ENCODE measurements around the gene AFG1L. TPM values are rescaled to one million over a fixed set of nuclear protein-coding genes. Genes with fewer than 3 reads are reported as not detected.

Gene AFG1L
- total RNA-seq, 1 experiment from 2014 or later = 7.2 TPM

GRCh38 chr6:108365478-108365877 is 70.6 kb downstream of the AFG1L start:
- no peak for DNase-seq
- Mint-ChIP-seq H3K27me3 (ENCODE audit: insufficient read depth, unreplicated experiment) (no peaks in the 10 kb centered on the region), H3K36me3 (ENCODE audit: insufficient read depth, unreplicated experiment) (no peaks in the 10 kb centered on the region), H3K27ac (ENCODE audit: unreplicated experiment) (no peak overlapping the region), H3K4me1 (ENCODE audit: low read depth, unreplicated experiment) (no peaks in the 10 kb centered on the region), H3K4me3 (ENCODE audit: unreplicated experiment) (no peak overlapping the region), H3K9me3 (ENCODE audit: unreplicated experiment) (no peaks in the 10 kb centered on the region)
- Histone ChIP-seq H3K36me3 (ENCODE audit: control insufficient read depth, insufficient read depth, low read length) (no peaks in the 10 kb centered on the region), H3K4me3 (ENCODE audit: low read depth, low read length) (no peak overlapping the region), H3K27me3 (replicated peaks; ENCODE audit: control insufficient read depth, insufficient read depth, low read length) (no peaks in the 10 kb centered on the region), H3K9me3 (no peaks in the 10 kb centered on the region), H3K4me1 (no peaks in the 10 kb centered on the region)
- no peak for TF ChIP-seq CTCF (IDR thresholded peaks at IDR 0.05; ENCODE audit: insufficient read depth in 1 of 2, low read depth in 1 of 2, low read length in 1 of 2, severe bottlenecking in 1 of 2, unreplicated experiment in 1 of 2)
- ChIA-PET CTCF (no interaction called here), POLR2A (no interaction called here)
- intact Hi-C loops (cut with micrococcal nuclease; ENCODE audit: unreplicated experiment) = loop anchor here (5.0 kb wide), 1 partner anchor 127 kb away; no protein-coding TSS in a partner anchor
- BruUV-seq (replicated peaks) = no TSS peak

- ChIA-PET POLR2A (no interaction called here), CTCF (no interaction called here)
- Mint-ChIP-seq H3K27me3 (ENCODE audit: insufficient read depth, unreplicated experiment) (no peaks in the 10 kb centered on the region), H3K9me3 (ENCODE audit: unreplicated experiment) (no peaks in the 10 kb centered on the region), H3K27ac (ENCODE audit: unreplicated experiment) (no peak overlapping the region), H3K4me3 (ENCODE audit: unreplicated experiment) (no peak overlapping the region), H3K36me3 (ENCODE audit: insufficient read depth, unreplicated experiment) (no peaks in the 10 kb centered on the region), H3K4me1 (ENCODE audit: low read depth, unreplicated experiment) (no peaks in the 10 kb centered on the region)
- intact Hi-C loops (cut with micrococcal nuclease; ENCODE audit: unreplicated experiment) = loop anchor here (5.0 kb wide), 1 partner anchor 126 kb away; no protein-coding TSS in a partner anchor
- no peak for TF ChIP-seq CTCF (IDR thresholded peaks at IDR 0.05; ENCODE audit: insufficient read depth in 1 of 2, low read depth in 1 of 2, low read length in 1 of 2, severe bottlenecking in 1 of 2, unreplicated experiment in 1 of 2)
- Histone ChIP-seq H3K36me3 (ENCODE audit: control insufficient read depth, insufficient read depth, low read length) (no peaks in the 10 kb centered on the region), H3K9me3 (no peaks in the 10 kb centered on the region), H3K27me3 (replicated peaks; ENCODE audit: control insufficient read depth, insufficient read depth, low read length) (no peaks in the 10 kb centered on the region), H3K4me1 (no peaks in the 10 kb centered on the region), H3K4me3 (ENCODE audit: low read depth, low read length) (no peak overlapping the region)
- no TSS peak for BruUV-seq (replicated peaks)
- DNase-seq = no peak
These were observed 71.4 kb downstream of the AFG1L start for GRCh38 chr6:108366236-108366635.

GRCh38 chr6:108368431-108369030 is 73.7 kb downstream of the AFG1L start:
- no peaks in the 10 kb centered on the region for H3K9me3 Mint-ChIP-seq (ENCODE audit: unreplicated experiment)
- no peaks in the 10 kb centered on the region for H3K36me3 ChIP-seq (ENCODE audit: control insufficient read depth, insufficient read depth, low read length)
- intact Hi-C loops (cut with micrococcal nuclease; ENCODE audit: unreplicated experiment) = loop anchor here (5.0 kb wide), 1 partner anchor 124 kb away; no protein-coding TSS in a partner anchor

More at GRCh38 chr6:108368431-108369030, 73.7 kb downstream of the AFG1L start:
- Mint-ChIP-seq H3K27me3 (ENCODE audit: insufficient read depth, unreplicated experiment) (no peaks in the 10 kb centered on the region), H3K4me3 (ENCODE audit: unreplicated experiment) (no peak overlapping the region), H3K36me3 (ENCODE audit: insufficient read depth, unreplicated experiment) (no peaks in the 10 kb centered on the region), H3K27ac (ENCODE audit: unreplicated experiment) (no peak overlapping the region), H3K4me1 (ENCODE audit: low read depth, unreplicated experiment) (no peaks in the 10 kb centered on the region)
- no peak for TF ChIP-seq CTCF (IDR thresholded peaks at IDR 0.05; ENCODE audit: insufficient read depth in 1 of 2, low read depth in 1 of 2, low read length in 1 of 2, severe bottlenecking in 1 of 2, unreplicated experiment in 1 of 2)
- no peak for DNase-seq
- Histone ChIP-seq H3K9me3 (no peaks in the 10 kb centered on the region), H3K4me3 (ENCODE audit: low read depth, low read length) (no peak overlapping the region), H3K4me1 (no peaks in the 10 kb centered on the region), H3K27me3 (replicated peaks; ENCODE audit: control insufficient read depth, insufficient read depth, low read length) (no peaks in the 10 kb centered on the region)
- CTCF ChIA-PET = interaction anchor here (0.6 to 1.0 kb wide), 3 partner anchors 123 to 156 kb away, joined by 3 read pairs; no protein-coding TSS in a partner anchor
- BruUV-seq (replicated peaks) = no TSS peak
- POLR2A ChIA-PET = no interaction called here
